Retinal pigment epithelial cell (primary cell): Measurements from ENCODE around the gene WDFY3.

Experiments used
- DNase-seq: peaks from one replicate; pipeline ENCODE4 v3.0.0-alpha.2; 2010; ENCODE audit warnings: low read depth
- H3K4me3 ChIP-seq: 2 replicates; pipeline ENCODE4 v1.5.1; 2011; ENCODE audit warnings: mild to moderate bottlenecking, low read length, control low read depth, moderate library complexity
- CTCF ChIP-seq: conservative IDR thresholded peaks from 2 replicates; pipeline ENCODE4 v1.5.1; 2011; ENCODE audit warnings: low read depth, low read length, control low read depth, inconsistent platforms

The WDFY3 gene

GRCh38 chr4:84691800-84692199 lies 274.7 kb downstream of the WDFY3 start:
- TF ChIP-seq CTCF = no peak
- no peak for DNase-seq
- no peak overlapping the region for H3K4me3 ChIP-seq

- TF ChIP-seq CTCF = no peak
- no peak overlapping the region for H3K4me3 ChIP-seq
- DNase-seq = peak; percentile 60
Measured at GRCh38 chr4:84691170-84691691, 275.3 kb downstream of the WDFY3 start.

- no peak for TF ChIP-seq CTCF
- H3K4me3 ChIP-seq = no peak overlapping the region
- no peak for DNase-seq
Measured at GRCh38 chr4:84690481-84690880, 276.0 kb downstream of the WDFY3 start.

GRCh38 chr4:84689197-84689596 lies 277.3 kb downstream of the WDFY3 start:
- no peak for DNase-seq
- H3K4me3 ChIP-seq = no peak overlapping the region
- no peak for TF ChIP-seq CTCF

GRCh38 chr4:84688605-84689004 lies 277.9 kb downstream of the WDFY3 start:
- no peak for TF ChIP-seq CTCF
- no peak for DNase-seq
- no peak overlapping the region for H3K4me3 ChIP-seq

GRCh38 chr4:84685105-84685504 lies 281.4 kb downstream of the WDFY3 start:
- TF ChIP-seq CTCF = no peak
- no peak overlapping the region for H3K4me3 ChIP-seq
- DNase-seq = no peak

GRCh38 chr4:84684361-84684760 lies 282.1 kb downstream of the WDFY3 start:
- DNase-seq = no peak
- no peak overlapping the region for H3K4me3 ChIP-seq
- TF ChIP-seq CTCF = no peak
